Neural cell (in vitro differentiated cells): ENCODE results near the gene MLLT1.

ENCODE experiments used
- EZH2 ChIP-seq: fragments of 200-600, 300-800 bp; shearing (Covaris generic), sonication (generic); IDR thresholded peaks from 2 replicates; pipeline ENCODE4 v1.6.1; 2014; ENCODE audit warnings: antibody characterized with exemption, low read length, borderline replicate concordance, mild to moderate bottlenecking; ENCODE audit not compliant: insufficient read depth, poor library complexity, severe bottlenecking
- RAD21 ChIP-seq: fragments of 450-650 bp; conservative IDR thresholded peaks from 2 replicates; pipeline ENCODE4 v1.6.1; 2014; ENCODE audit warnings: antibody characterized with exemption, mild to moderate bottlenecking, moderate library complexity
- TF ChIP-seq, protein P1 (sequence below): fragments of 450-650 bp; IDR thresholded peaks from 2 replicates; pipeline ENCODE4 v1.5.1; 2014; ENCODE audit warnings: antibody characterized with exemption, mild to moderate bottlenecking, moderate library complexity; ENCODE audit not compliant: poor library complexity, severe bottlenecking
- TF ChIP-seq, protein P2 (sequence below): IDR thresholded peaks from 2 replicates; pipeline ENCODE4 v1.6.1; 2012; ENCODE audit warnings: borderline replicate concordance

DNA sequence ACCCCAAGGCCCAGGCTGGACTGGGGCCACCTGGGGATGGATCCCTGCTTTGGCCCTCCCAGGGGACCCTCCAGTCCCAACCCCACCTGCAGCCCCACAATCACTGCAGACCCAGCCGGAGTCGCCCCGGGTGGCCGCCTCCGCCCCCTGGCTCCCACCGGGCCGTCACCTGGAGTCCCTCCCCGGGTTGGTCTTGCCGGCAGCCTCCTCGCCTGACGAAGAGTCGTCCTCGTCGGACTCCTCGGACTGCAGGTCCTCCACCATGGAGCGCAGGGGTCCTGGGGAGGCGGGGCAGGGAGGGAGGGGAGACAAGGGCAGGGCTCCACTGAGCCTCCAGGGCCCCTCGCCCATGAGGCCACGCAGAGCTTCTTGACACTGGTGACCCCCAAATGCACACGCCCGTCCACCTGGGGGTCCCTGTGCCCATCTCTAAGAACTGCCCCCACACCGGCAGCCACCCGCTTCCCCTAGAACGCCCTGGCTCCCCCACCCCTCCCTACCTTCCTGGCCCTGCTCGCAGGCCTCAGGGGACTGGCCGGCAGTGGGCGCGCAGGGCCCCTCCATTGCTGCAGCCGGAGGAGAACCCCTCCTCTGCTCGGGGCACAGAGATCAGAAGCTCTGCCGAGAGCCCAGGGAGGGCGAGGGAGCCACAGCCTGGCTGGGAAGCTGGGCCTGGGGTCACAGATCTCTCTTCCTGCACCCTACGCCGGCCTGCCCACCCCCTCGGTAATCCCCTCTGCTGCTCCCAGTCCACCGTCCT, 63.4 kb downstream of the MLLT1 start:
- TF ChIP-seq, protein P1, sequence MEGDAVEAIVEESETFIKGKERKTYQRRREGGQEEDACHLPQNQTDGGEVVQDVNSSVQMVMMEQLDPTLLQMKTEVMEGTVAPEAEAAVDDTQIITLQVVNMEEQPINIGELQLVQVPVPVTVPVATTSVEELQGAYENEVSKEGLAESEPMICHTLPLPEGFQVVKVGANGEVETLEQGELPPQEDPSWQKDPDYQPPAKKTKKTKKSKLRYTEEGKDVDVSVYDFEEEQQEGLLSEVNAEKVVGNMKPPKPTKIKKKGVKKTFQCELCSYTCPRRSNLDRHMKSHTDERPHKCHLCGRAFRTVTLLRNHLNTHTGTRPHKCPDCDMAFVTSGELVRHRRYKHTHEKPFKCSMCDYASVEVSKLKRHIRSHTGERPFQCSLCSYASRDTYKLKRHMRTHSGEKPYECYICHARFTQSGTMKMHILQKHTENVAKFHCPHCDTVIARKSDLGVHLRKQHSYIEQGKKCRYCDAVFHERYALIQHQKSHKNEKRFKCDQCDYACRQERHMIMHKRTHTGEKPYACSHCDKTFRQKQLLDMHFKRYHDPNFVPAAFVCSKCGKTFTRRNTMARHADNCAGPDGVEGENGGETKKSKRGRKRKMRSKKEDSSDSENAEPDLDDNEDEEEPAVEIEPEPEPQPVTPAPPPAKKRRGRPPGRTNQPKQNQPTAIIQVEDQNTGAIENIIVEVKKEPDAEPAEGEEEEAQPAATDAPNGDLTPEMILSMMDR = no peak
- TF ChIP-seq, protein P2, sequence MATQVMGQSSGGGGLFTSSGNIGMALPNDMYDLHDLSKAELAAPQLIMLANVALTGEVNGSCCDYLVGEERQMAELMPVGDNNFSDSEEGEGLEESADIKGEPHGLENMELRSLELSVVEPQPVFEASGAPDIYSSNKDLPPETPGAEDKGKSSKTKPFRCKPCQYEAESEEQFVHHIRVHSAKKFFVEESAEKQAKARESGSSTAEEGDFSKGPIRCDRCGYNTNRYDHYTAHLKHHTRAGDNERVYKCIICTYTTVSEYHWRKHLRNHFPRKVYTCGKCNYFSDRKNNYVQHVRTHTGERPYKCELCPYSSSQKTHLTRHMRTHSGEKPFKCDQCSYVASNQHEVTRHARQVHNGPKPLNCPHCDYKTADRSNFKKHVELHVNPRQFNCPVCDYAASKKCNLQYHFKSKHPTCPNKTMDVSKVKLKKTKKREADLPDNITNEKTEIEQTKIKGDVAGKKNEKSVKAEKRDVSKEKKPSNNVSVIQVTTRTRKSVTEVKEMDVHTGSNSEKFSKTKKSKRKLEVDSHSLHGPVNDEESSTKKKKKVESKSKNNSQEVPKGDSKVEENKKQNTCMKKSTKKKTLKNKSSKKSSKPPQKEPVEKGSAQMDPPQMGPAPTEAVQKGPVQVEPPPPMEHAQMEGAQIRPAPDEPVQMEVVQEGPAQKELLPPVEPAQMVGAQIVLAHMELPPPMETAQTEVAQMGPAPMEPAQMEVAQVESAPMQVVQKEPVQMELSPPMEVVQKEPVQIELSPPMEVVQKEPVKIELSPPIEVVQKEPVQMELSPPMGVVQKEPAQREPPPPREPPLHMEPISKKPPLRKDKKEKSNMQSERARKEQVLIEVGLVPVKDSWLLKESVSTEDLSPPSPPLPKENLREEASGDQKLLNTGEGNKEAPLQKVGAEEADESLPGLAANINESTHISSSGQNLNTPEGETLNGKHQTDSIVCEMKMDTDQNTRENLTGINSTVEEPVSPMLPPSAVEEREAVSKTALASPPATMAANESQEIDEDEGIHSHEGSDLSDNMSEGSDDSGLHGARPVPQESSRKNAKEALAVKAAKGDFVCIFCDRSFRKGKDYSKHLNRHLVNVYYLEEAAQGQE = no peak
- TF ChIP-seq EZH2 (no peak), RAD21 (no peak)
